ENCODE results near the gene CHCHD6. TPM values are rescaled to one million over a fixed set of nuclear protein-coding genes. Genes with fewer than 3 reads are reported as not detected.

The CHCHD6 gene
- total RNA-seq, 1 donor from 2014 or later = 31.0 TPM

GRCh38 chr3:126770096-126770495 lies 66.1 kb downstream of the CHCHD6 start:
- Mint-ChIP-seq H3K4me3 (no peak overlapping the region), H3K36me3 (peaks cover 28% of the 10 kb centered on the region), H3K27me3 (ENCODE audit: low read depth) (no peaks in the 10 kb centered on the region), H3K27ac (no peak overlapping the region), H3K9me3 (peaks cover 45% of the 10 kb centered on the region), H3K4me1 (no peaks in the 10 kb centered on the region)
- TF ChIP-seq, protein P1, sequence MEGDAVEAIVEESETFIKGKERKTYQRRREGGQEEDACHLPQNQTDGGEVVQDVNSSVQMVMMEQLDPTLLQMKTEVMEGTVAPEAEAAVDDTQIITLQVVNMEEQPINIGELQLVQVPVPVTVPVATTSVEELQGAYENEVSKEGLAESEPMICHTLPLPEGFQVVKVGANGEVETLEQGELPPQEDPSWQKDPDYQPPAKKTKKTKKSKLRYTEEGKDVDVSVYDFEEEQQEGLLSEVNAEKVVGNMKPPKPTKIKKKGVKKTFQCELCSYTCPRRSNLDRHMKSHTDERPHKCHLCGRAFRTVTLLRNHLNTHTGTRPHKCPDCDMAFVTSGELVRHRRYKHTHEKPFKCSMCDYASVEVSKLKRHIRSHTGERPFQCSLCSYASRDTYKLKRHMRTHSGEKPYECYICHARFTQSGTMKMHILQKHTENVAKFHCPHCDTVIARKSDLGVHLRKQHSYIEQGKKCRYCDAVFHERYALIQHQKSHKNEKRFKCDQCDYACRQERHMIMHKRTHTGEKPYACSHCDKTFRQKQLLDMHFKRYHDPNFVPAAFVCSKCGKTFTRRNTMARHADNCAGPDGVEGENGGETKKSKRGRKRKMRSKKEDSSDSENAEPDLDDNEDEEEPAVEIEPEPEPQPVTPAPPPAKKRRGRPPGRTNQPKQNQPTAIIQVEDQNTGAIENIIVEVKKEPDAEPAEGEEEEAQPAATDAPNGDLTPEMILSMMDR (IDR thresholded peaks at IDR 0.05; ENCODE audit: unreplicated experiment) = no peak
- no peak for DNase-seq (ENCODE audit: low spot score in 2 of 2, unreplicated experiment in 2 of 2)

DNA sequence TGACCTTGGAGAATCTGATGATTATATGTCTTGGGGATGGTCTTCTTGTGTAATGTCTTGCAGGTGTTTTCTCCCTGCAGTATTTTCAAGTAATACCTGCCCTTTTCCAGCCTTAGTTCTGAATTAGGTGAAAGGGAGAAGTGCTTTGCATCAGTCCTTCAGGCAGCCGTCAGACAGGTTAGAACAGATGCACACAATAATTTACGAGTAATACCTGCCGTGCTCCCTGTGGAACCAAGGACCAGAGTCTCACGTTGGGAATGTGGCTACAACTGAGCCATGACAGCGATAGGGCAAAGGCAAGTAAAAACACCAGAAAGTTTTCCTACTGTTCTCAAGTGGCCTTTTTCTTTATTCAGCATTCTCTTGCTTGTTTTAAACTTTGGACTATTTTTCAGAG lies 69.1 kb downstream of the CHCHD6 start:
- no peak for DNase-seq (ENCODE audit: low spot score in 2 of 2, unreplicated experiment in 2 of 2)
- no peaks in the 10 kb centered on the region for H3K4me1 Mint-ChIP-seq
- H3K36me3 Mint-ChIP-seq = peaks cover 20% of the 10 kb centered on the region
- H3K27me3 Mint-ChIP-seq (ENCODE audit: low read depth) = no peaks in the 10 kb centered on the region
- TF ChIP-seq, protein P1 (IDR thresholded peaks at IDR 0.05; ENCODE audit: unreplicated experiment) = no peak
- H3K4me3 Mint-ChIP-seq = no peak overlapping the region
- no peak overlapping the region for H3K27ac Mint-ChIP-seq
- peaks cover 38% of the 10 kb centered on the region for H3K9me3 Mint-ChIP-seq

DNA sequence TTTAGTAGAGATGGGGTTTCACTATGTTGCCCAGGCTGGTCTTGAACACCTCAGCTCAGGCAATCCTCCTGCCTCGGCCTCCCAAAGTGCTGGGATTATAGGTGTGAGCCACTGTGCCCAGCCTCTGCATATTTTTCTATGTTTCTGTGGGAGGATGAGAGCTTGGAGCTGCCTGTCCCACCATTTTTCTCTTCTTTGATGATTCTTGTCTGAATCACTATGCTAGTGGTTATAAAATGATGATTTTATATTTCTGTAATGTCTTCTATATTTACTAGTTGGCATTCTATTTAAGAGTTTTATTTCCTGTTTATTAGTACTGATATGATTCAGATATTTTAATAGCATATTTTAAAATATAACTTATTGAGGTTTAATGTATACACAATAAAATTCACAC lies 69.7 kb downstream of the CHCHD6 start:
- Mint-ChIP-seq H3K27ac (no peak overlapping the region), H3K9me3 (peaks cover 32% of the 10 kb centered on the region), H3K36me3 (peaks cover 18% of the 10 kb centered on the region), H3K4me1 (no peaks in the 10 kb centered on the region), H3K4me3 (no peak overlapping the region), H3K27me3 (ENCODE audit: low read depth) (no peaks in the 10 kb centered on the region)
- no peak for DNase-seq (ENCODE audit: low spot score in 2 of 2, unreplicated experiment in 2 of 2)
- TF ChIP-seq, protein P1 (IDR thresholded peaks at IDR 0.05; ENCODE audit: unreplicated experiment) = no peak

- TF ChIP-seq, protein P1 (IDR thresholded peaks at IDR 0.05; ENCODE audit: unreplicated experiment) = no peak
- peaks cover 4% of the 10 kb centered on the region for H3K36me3 Mint-ChIP-seq
- no peak overlapping the region for H3K27ac Mint-ChIP-seq
- no peak for DNase-seq (ENCODE audit: low spot score in 2 of 2, unreplicated experiment in 2 of 2)
- H3K27me3 Mint-ChIP-seq (ENCODE audit: low read depth) = no peaks in the 10 kb centered on the region
- H3K9me3 Mint-ChIP-seq = peaks cover 5% of the 10 kb centered on the region
- H3K4me1 Mint-ChIP-seq = peaks cover 14% of the 10 kb centered on the region
- no peak overlapping the region for H3K4me3 Mint-ChIP-seq
Measured at GRCh38 chr3:126777366-126777765, 73.3 kb downstream of the CHCHD6 start.

DNA sequence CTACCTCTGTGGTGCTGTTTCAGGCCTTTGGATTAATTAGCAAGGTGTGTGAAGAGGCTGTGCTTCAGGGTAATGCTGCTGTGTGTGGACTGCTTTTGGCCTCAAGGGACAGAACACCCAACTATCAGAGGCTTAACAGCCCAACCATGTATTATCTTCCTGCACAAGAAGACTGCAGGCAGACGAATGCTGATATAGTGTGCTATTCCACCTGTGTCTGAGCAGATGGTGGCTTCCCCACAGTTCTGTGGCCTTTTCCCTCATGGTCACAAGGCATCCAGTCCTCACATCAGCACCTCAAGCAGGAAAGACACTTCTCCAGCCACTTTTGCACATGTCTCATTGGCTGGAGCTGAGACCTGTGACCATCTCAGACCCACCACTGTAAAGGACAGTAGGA lies 76.6 kb downstream of the CHCHD6 start:
- Mint-ChIP-seq H3K9me3 (peaks cover 6% of the 10 kb centered on the region), H3K36me3 (peaks cover 3% of the 10 kb centered on the region), H3K27ac (no peak overlapping the region), H3K27me3 (ENCODE audit: low read depth) (no peaks in the 10 kb centered on the region), H3K4me1 (peaks cover 27% of the 10 kb centered on the region), H3K4me3 (no peak overlapping the region)
- TF ChIP-seq, protein P1 (IDR thresholded peaks at IDR 0.05; ENCODE audit: unreplicated experiment) = no peak
- no peak for DNase-seq (ENCODE audit: low spot score in 2 of 2, unreplicated experiment in 2 of 2)

DNA sequence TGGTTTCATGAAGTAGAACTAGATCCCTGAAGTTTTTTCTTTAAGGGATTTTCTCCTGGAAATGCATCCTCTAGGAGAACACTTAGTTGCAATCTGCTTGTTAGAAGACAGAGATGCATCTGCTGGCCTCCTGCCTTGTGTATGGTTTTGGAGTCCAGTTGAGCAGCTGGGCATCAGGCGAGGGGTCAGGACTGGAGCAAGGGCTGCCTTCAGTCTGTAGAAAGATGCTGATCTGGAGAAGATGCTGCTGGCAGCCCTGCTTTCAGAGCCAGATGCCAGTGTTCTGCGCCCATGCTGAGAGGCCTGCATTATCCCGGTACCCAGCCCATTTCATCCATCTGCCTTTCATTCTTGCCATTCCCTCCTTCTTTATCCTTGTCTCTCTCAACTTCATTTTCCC lies 77.4 kb downstream of the CHCHD6 start:
- Mint-ChIP-seq H3K27ac (peak overlapping the region; percentile 70), H3K4me3 (no peak overlapping the region)
- TF ChIP-seq, protein P1 (IDR thresholded peaks at IDR 0.05; ENCODE audit: unreplicated experiment) = no peak

More for the DNA sequence above, 77.4 kb downstream of the CHCHD6 start:
- Mint-ChIP-seq H3K9me3 (peaks cover 6% of the 10 kb centered on the region), H3K36me3 (peaks cover 3% of the 10 kb centered on the region), H3K4me1 (peaks cover 27% of the 10 kb centered on the region), H3K27me3 (ENCODE audit: low read depth) (no peaks in the 10 kb centered on the region)
- DNase-seq (ENCODE audit: low spot score in 2 of 2, unreplicated experiment in 2 of 2) = no peak
